Smooth muscle cell (in vitro differentiated cells): ENCODE results near the gene DOK5. TPM values are rescaled to one million over a fixed set of nuclear protein-coding genes. Genes with fewer than 3 reads are reported as not detected.

Experiments
- DNase-seq: peaks from one replicate; lab custom pipeline; 2025; ENCODE audit not compliant: unreplicated experiment; lab: John Stamatoyannopoulos, UW
- H2AFZ ChIP-seq: fragments of 200-600 bp; sonication (generic); 2 replicates; pipeline ENCODE4 v1.6.0; 2016; ENCODE audit warnings: antibody characterized with exemption, low read depth, mild to moderate bottlenecking
- H3F3A ChIP-seq: fragments of 200-600 bp; sonication (generic); 2 replicates; pipeline ENCODE4 v1.6.0; 2017; ENCODE audit warnings: antibody characterized with exemption, low read depth
- H3K27ac ChIP-seq: fragments of 200-600 bp; sonication (generic); 2 replicates; pipeline ENCODE4 v1.5.1; 2016; ENCODE audit warnings: low read depth, mild to moderate bottlenecking
- H3K27me3 ChIP-seq: fragments of 200-600 bp; sonication (generic); 2 replicates; pipeline ENCODE4 v1.6.1; 2016; ENCODE audit warnings: low read depth, mild to moderate bottlenecking
- H3K36me3 ChIP-seq: fragments of 200-600 bp; sonication (generic); 2 replicates; pipeline ENCODE4 v1.5.1; 2016; ENCODE audit warnings: low read depth
- H3K4me1 ChIP-seq: fragments of 200-600 bp; sonication (generic); 2 replicates; pipeline ENCODE4 v1.5.1; 2016; ENCODE audit warnings: low read depth
- H3K4me2 ChIP-seq: fragments of 200-600 bp; sonication (generic); 2 replicates; pipeline ENCODE4 v1.6.0; 2016; ENCODE audit warnings: mild to moderate bottlenecking
- H3K4me3 ChIP-seq: fragments of 200-600 bp; sonication (generic); 2 replicates; pipeline ENCODE4 v1.5.1; 2016; ENCODE audit warnings: mild to moderate bottlenecking
- H3K79me2 ChIP-seq: fragments of 200-600 bp; sonication (generic); 2 replicates; pipeline ENCODE4 v1.6.0; 2016; ENCODE audit warnings: low read depth, mild to moderate bottlenecking
- H3K9ac ChIP-seq: fragments of 200-600 bp; sonication (generic); 2 replicates; pipeline ENCODE4 v1.6.0; 2016; ENCODE audit warnings: low read depth
- H3K9me3 ChIP-seq: fragments of 200-600 bp; sonication (generic); replicated peaks from 2 replicates; pipeline ENCODE4 v1.5.1; 2016; ENCODE audit warnings: low read depth
- H4K20me1 ChIP-seq: fragments of 200-600 bp; sonication (generic); 2 replicates; pipeline ENCODE4 v1.6.0; 2016; ENCODE audit warnings: low read depth
- WGBS: methylation state at CpG from one replicate; pipeline ENCODE4 v1.1.7; 2016; ENCODE audit warnings: low lambda C conversion rate; 5-methylcytosine and 5-hydroxymethylcytosine counted together
- polyA plus RNA-seq: library from polyadenylated mRNA; unstranded; fragments of >200 nt; fragmentation: Nextera tagmentation; extraction: Ambion mirVana; gene quantifications from 2 replicates; pipeline ENCODE4 v1.2.1, GENCODE V29; 2016
- total RNA-seq: library from RNA; depleted of rRNA; stranded (reverse); fragments of >200 nt; gene quantifications from 2 replicates; pipeline ENCODE4 v1.2.3, GENCODE V29; 2014
- TF ChIP-seq, protein P1 (sequence below): fragments of 200-600 bp; sonication (generic); IDR thresholded peaks from 2 replicates; pipeline ENCODE4 v1.5.1; 2017; ENCODE audit warnings: borderline replicate concordance, mild to moderate bottlenecking, antibody characterized with exemption; ENCODE audit not compliant: insufficient read depth, poor library complexity, severe bottlenecking

The DOK5 gene
- total and polyA plus RNA-seq, 2 experiments from 2014 or later, result 7.7 to 10.4 TPM

GRCh38 chr20:54468082-54468481 is 7.3 kb upstream of the DOK5 start:
- H3K4me3 ChIP-seq, result no peak overlapping the region
- TF ChIP-seq, protein P1, sequence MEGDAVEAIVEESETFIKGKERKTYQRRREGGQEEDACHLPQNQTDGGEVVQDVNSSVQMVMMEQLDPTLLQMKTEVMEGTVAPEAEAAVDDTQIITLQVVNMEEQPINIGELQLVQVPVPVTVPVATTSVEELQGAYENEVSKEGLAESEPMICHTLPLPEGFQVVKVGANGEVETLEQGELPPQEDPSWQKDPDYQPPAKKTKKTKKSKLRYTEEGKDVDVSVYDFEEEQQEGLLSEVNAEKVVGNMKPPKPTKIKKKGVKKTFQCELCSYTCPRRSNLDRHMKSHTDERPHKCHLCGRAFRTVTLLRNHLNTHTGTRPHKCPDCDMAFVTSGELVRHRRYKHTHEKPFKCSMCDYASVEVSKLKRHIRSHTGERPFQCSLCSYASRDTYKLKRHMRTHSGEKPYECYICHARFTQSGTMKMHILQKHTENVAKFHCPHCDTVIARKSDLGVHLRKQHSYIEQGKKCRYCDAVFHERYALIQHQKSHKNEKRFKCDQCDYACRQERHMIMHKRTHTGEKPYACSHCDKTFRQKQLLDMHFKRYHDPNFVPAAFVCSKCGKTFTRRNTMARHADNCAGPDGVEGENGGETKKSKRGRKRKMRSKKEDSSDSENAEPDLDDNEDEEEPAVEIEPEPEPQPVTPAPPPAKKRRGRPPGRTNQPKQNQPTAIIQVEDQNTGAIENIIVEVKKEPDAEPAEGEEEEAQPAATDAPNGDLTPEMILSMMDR, result no peak
- H3K27ac ChIP-seq, result no peak overlapping the region
- H4K20me1 ChIP-seq, result no peaks in the 10 kb centered on the region
- H3K27me3 ChIP-seq, result no peaks in the 10 kb centered on the region
- H3K79me2 ChIP-seq, result no peaks in the 10 kb centered on the region
- WGBS, result 89% methylated on average over 3 of the region's 3 CpGs
- no peaks in the 10 kb centered on the region for H3K36me3 ChIP-seq
- no peaks in the 10 kb centered on the region for H3K4me1 ChIP-seq
- no peak overlapping the region for H3K9ac ChIP-seq
- no peaks in the 10 kb centered on the region for H3F3A ChIP-seq
- no peaks in the 10 kb centered on the region for H3K9me3 ChIP-seq
- DNase-seq, result no peak
- H3K4me2 ChIP-seq, result no peak overlapping the region
- no peak overlapping the region for H2AFZ ChIP-seq

GRCh38 chr20:54469293-54469692 is 6.1 kb upstream of the DOK5 start:
- H3F3A ChIP-seq, result peaks cover 2% of the 10 kb centered on the region
- H3K4me2 ChIP-seq, result peak overlapping the region; percentile 8
- no peaks in the 10 kb centered on the region for H3K9me3 ChIP-seq
- H2AFZ ChIP-seq, result peak overlapping the region; percentile 30
- no peak for DNase-seq
- H3K4me3 ChIP-seq, result no peak overlapping the region
- no peaks in the 10 kb centered on the region for H4K20me1 ChIP-seq
- no peaks in the 10 kb centered on the region for H3K27me3 ChIP-seq
- no peaks in the 10 kb centered on the region for H3K79me2 ChIP-seq
- H3K9ac ChIP-seq, result no peak overlapping the region
- H3K36me3 ChIP-seq, result no peaks in the 10 kb centered on the region
- 22% methylated on average over 2 of the region's 2 CpGs for WGBS
- no peak overlapping the region for H3K27ac ChIP-seq
- TF ChIP-seq, protein P1, result no peak
- H3K4me1 ChIP-seq, result no peaks in the 10 kb centered on the region

DNA sequence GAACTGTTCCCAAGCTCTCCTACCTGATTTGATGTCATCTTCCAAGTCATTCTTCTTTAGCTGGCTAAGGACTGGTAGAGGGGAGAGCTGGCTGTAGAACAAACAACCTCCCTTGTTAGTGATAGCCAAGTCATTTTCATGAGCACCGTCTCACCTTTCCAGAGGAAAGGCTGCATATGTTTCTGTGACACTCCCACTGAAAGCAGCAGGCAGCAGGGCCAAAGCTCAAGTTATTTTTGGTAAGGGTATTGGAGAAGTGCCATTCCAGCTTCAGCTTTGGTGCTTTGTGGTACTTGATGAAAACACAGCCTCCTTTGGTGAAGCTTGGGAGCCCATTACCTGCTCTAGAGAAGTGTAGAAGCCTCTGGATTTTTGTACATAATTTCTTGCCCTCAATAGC is 5.4 kb upstream of the DOK5 start:
- DNase-seq, result no peak
- Histone ChIP-seq H3K27me3 (no peaks in the 10 kb centered on the region), H4K20me1 (no peaks in the 10 kb centered on the region), H3K9me3 (no peaks in the 10 kb centered on the region), H3F3A (peaks cover 8% of the 10 kb centered on the region), H3K4me3 (no peak overlapping the region), H3K79me2 (no peaks in the 10 kb centered on the region), H3K4me1 (no peaks in the 10 kb centered on the region), H3K36me3 (no peaks in the 10 kb centered on the region), H2AFZ (peak overlapping the region; percentile 30), H3K27ac (no peak overlapping the region), H3K9ac (no peak overlapping the region), H3K4me2 (no peak overlapping the region)
- 83% methylated on average over 1 of the region's 1 CpG for whole genome bisulfite sequencing
- TF ChIP-seq, protein P1, result no peak

DNA sequence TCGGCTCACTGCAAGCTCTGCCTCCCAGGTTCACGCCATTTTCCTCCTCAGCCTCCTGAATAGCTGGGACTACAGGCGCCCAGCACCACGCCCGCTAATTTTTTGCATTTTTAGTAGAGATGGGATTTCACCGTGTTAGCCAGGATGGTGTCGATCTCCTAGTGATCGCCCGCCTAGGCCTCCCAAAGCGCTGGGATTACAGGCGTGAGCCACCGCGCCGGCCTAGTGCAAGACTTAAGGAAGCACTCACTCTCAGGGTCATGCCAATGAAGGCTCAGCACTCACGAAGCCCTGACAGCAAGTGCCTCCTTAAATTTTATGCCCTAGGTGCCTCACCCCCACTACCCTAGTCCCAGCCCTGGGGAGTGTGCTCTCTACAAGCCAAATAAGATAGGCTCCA is 4.7 kb upstream of the DOK5 start:
- Histone ChIP-seq H3F3A (peaks cover 10% of the 10 kb centered on the region), H3K27ac (no peak overlapping the region), H3K4me2 (no peak overlapping the region), H3K4me3 (no peak overlapping the region), H3K36me3 (no peaks in the 10 kb centered on the region), H3K4me1 (no peaks in the 10 kb centered on the region), H3K9me3 (no peaks in the 10 kb centered on the region), H4K20me1 (no peaks in the 10 kb centered on the region), H3K27me3 (no peaks in the 10 kb centered on the region), H3K9ac (no peak overlapping the region), H3K79me2 (no peaks in the 10 kb centered on the region), H2AFZ (no peak overlapping the region)
- TF ChIP-seq, protein P1, result no peak
- no peak for DNase-seq
- WGBS, result 96% methylated on average over 15 of the region's 15 CpGs
